PC-9 (cell line): ENCODE measurements around the gene SLC28A1. TPM values are rescaled to one million over a fixed set of nuclear protein-coding genes. Genes with fewer than 3 reads are reported as not detected.

Experiments used
- BruUV-seq: library from RNA; stranded (reverse); fragments of 400-500 nt; replicated peaks from 2 replicates; lab custom pipeline; 2021; lab: Mats Ljungman, UMichigan
- CTCF ChIA-PET: fragments of 300-600 bp; sonication (Branson Sonifier 250); formaldehyde crosslinking; loops from one replicate; lab custom pipeline; 2022; ENCODE audit warnings: antibody characterized with exemption; lab: Charles Lee
- POLR2A ChIA-PET: fragments of 300-600 bp; sonication (Branson Sonifier 250); formaldehyde crosslinking; loops from one replicate; lab custom pipeline; 2022; ENCODE audit warnings: antibody characterized with exemption; ENCODE audit not compliant: unreplicated experiment; lab: Charles Lee
- DNase-seq, 2 experiments: peaks; one replicate each; pipeline versions ENCODE4 v3.0.0 to v3.0.0-alpha.2; 2015 to 2022; ENCODE audit warnings: mixed read lengths in 1 of 2
- H2AFZ ChIP-seq: fragments of 200-600 bp; sonication (generic); 2 replicates; pipeline ENCODE4 v1.8.1; 2017; ENCODE audit warnings: antibody characterized with exemption
- H3F3A ChIP-seq: fragments of 200-600 bp; sonication (generic); 2 replicates; pipeline ENCODE4 v1.8.1; 2017; ENCODE audit warnings: antibody characterized with exemption, mild to moderate bottlenecking, low read depth; ENCODE audit not compliant: insufficient read depth
- H3K27ac ChIP-seq: fragments of 200-600 bp; sonication (generic); 2 replicates; pipeline ENCODE4 v1.6.1; 2016; ENCODE audit warnings: mixed run types
- H3K27me3 ChIP-seq: fragments of 200-600 bp; sonication (generic); 2 replicates; pipeline ENCODE4 v1.6.1; 2016; ENCODE audit warnings: low read depth, mixed run types; ENCODE audit not compliant: insufficient read depth
- H3K36me3 ChIP-seq: fragments of 200-600 bp; sonication (generic); 2 replicates; pipeline ENCODE4 v1.6.1; 2016; ENCODE audit warnings: low read depth, mixed run types
- H3K4me1 ChIP-seq: fragments of 200-600 bp; sonication (generic); replicated peaks from 2 replicates; pipeline ENCODE4 v1.6.1; 2016; ENCODE audit warnings: mixed run types; ENCODE audit not compliant: insufficient read depth
- H3K4me2 ChIP-seq: fragments of 200-600 bp; sonication (generic); 2 replicates; pipeline ENCODE4 v1.6.1; 2017; ENCODE audit warnings: mixed run types
- H3K4me3 ChIP-seq: fragments of 200-600 bp; sonication (generic); 2 replicates; pipeline ENCODE4 v1.6.1; 2016; ENCODE audit warnings: mixed run types
- H3K79me2 ChIP-seq: fragments of 200-600 bp; sonication (generic); 2 replicates; pipeline ENCODE4 v1.6.1; 2017; ENCODE audit warnings: low read depth, mixed run types
- H3K9me2 ChIP-seq: fragments of 200-600 bp; sonication (generic); 2 replicates; pipeline ENCODE4 v1.8.1; 2017; ENCODE audit warnings: mild to moderate bottlenecking; ENCODE audit not compliant: insufficient read depth
- H3K9me3 ChIP-seq: fragments of 200-600 bp; sonication (generic); 2 replicates; pipeline ENCODE4 v1.8.1; 2016; ENCODE audit warnings: low read depth; ENCODE audit not compliant: insufficient read depth
- H4K20me1 ChIP-seq: fragments of 200-600 bp; sonication (generic); 2 replicates; pipeline ENCODE4 v1.8.1; 2017; ENCODE audit not compliant: insufficient read depth
- CTCF ChIP-seq: fragments of 200-600 bp; sonication (generic); conservative IDR thresholded peaks from 2 replicates; pipeline ENCODE4 v1.6.1; 2017; ENCODE audit warnings: mixed run types, antibody characterized with exemption, mild to moderate bottlenecking, moderate library complexity
- EZH2 ChIP-seq: fragments of 200-600 bp; sonication (generic); IDR thresholded peaks from 2 replicates; pipeline ENCODE4 v1.8.0; 2017; ENCODE audit warnings: antibody characterized with exemption, low read depth
- intact Hi-C: fragments of 100-400 bp; cut with micrococcal nuclease; formaldehyde crosslinking; loops from one replicate; pipeline ENCODE4 v1.10.0; 2022; ENCODE audit not compliant: unreplicated experiment
- total RNA-seq: library from RNA; stranded (reverse); gene quantifications from 2 replicates; pipeline ENCODE4 v1.2.3, GENCODE V29; 2021

The SLC28A1 gene
- total RNA-seq, 1 experiment from 2014 or later, result 0.70 TPM

- intact Hi-C loops, result no loop called here
- DNase-seq, result no peak
- H3K36me3 ChIP-seq, result no peaks in the 10 kb centered on the region
- H3K27me3 ChIP-seq, result no peaks in the 10 kb centered on the region
- peaks cover 12% of the 10 kb centered on the region for H3K4me1 ChIP-seq
- H3K27ac ChIP-seq, result no peak overlapping the region
- POLR2A ChIA-PET, result no interaction called here
- no peaks in the 10 kb centered on the region for H3K9me2 ChIP-seq
- H3K79me2 ChIP-seq, result no peaks in the 10 kb centered on the region
- H3K9me3 ChIP-seq, result no peaks in the 10 kb centered on the region
- TF ChIP-seq EZH2 (no peak), CTCF (no peak)
- H4K20me1 ChIP-seq, result no peaks in the 10 kb centered on the region
- no TSS peak for BruUV-seq
- H3F3A ChIP-seq, result no peaks in the 10 kb centered on the region
- H3K4me3 ChIP-seq, result no peak overlapping the region
- CTCF ChIA-PET, result no interaction called here
- H2AFZ ChIP-seq, result no peak overlapping the region
- H3K4me2 ChIP-seq, result no peak overlapping the region
These were observed 82.9 kb downstream of the SLC28A1 start for GRCh38 chr15:84967380-84967779.

GRCh38 chr15:84968301-84968700, 83.8 kb downstream of the SLC28A1 start:
- H4K20me1 ChIP-seq, result no peaks in the 10 kb centered on the region
- H3K36me3 ChIP-seq, result no peaks in the 10 kb centered on the region
- CTCF ChIA-PET, result no interaction called here
- intact Hi-C loops, result no loop called here
- H3K4me3 ChIP-seq, result no peak overlapping the region
- H3K4me2 ChIP-seq, result no peak overlapping the region
- DNase-seq, result no peak
- no peaks in the 10 kb centered on the region for H3K79me2 ChIP-seq
- H3K9me2 ChIP-seq, result no peaks in the 10 kb centered on the region
- POLR2A ChIA-PET, result no interaction called here
- H3K4me1 ChIP-seq, result peaks cover 3% of the 10 kb centered on the region
- no TSS peak for BruUV-seq
- no peaks in the 10 kb centered on the region for H3K27me3 ChIP-seq
- TF ChIP-seq EZH2 (no peak), CTCF (no peak)
- no peak overlapping the region for H2AFZ ChIP-seq
- no peaks in the 10 kb centered on the region for H3K9me3 ChIP-seq
- no peaks in the 10 kb centered on the region for H3F3A ChIP-seq
- no peak overlapping the region for H3K27ac ChIP-seq

- Histone ChIP-seq H3K36me3 (no peaks in the 10 kb centered on the region), H3K9me2 (no peaks in the 10 kb centered on the region), H2AFZ (no peak overlapping the region), H3K4me1 (no peaks in the 10 kb centered on the region), H3F3A (no peaks in the 10 kb centered on the region), H3K79me2 (no peaks in the 10 kb centered on the region), H3K27ac (no peak overlapping the region), H3K9me3 (no peaks in the 10 kb centered on the region), H3K27me3 (no peaks in the 10 kb centered on the region), H3K4me3 (no peak overlapping the region), H3K4me2 (no peak overlapping the region), H4K20me1 (no peaks in the 10 kb centered on the region)
- intact Hi-C loops, result no loop called here
- CTCF ChIA-PET, result no interaction called here
- POLR2A ChIA-PET, result no interaction called here
- no peak for DNase-seq
- no peak for TF ChIP-seq CTCF
- no peak for TF ChIP-seq EZH2
- no TSS peak for BruUV-seq
These were observed 84.8 kb downstream of the SLC28A1 start for GRCh38 chr15:84969257-84969656.
